Measurements from ENCODE around the gene ACSL5. TPM values are rescaled to one million over a fixed set of nuclear protein-coding genes. Genes with fewer than 3 reads are reported as not detected.
"Not testable (repeated sequence)": the region's sequence is repeated elsewhere in the genome, so short reads cannot be mapped to it uniquely, and the experiment has no call there.

Gene ACSL5
- total RNA-seq, 4 donors from 2014 or later, result 91.6 to 315 (median 178) TPM

GRCh38 chr10:112395809-112396530, 22.1 kb downstream of the ACSL5 start:
- H3K36me3 ChIP-seq, result peaks cover 0 to 28% (median 9%) of the 10 kb centered on the region in 4 donors
- intact Hi-C loops (cut with DNase I; ENCODE audit: low total_unique reads), result no loop called here
- DNase-seq, result no peak

GRCh38 chr10:112397592-112397991, 23.7 kb downstream of the ACSL5 start:
- Histone ChIP-seq H3K36me3 (peaks cover 0 to 28% (median 9%) of the 10 kb centered on the region in 4 donors), H3K27ac (no peak overlapping the region), H3K4me3 (no peak overlapping the region), H3K4me1 (peaks cover 0 to 59% (median 35%) of the 10 kb centered on the region in 4 donors), H3K27me3 (no peaks in the 10 kb centered on the region), H3K9me3 (no peaks in the 10 kb centered on the region)
- intact Hi-C loops (cut with DNase I; ENCODE audit: low total_unique reads) (no loop called here), in situ Hi-C loops (cut with MboI; ENCODE audit: low pct_ligation_motif_present in 1 of 4, low pct_unique_long_range_greater_than_20kb in 1 of 4, low sequenced_read_pairs in 3 of 4) (no loop called here)
- WGBS, 2 donors (ENCODE audit: low coverage in 1 of 2), result 92 to 93% methylated on average over 2 of the region's 2 CpGs
- no peak for TF ChIP-seq POLR2AphosphoS5 (IDR thresholded peaks at IDR 0.05)
- TF ChIP-seq CTCF (IDR thresholded peaks at IDR 0.05), result no peak
- TF ChIP-seq EP300 (IDR thresholded peaks at IDR 0.05; ENCODE audit: low read depth), result no peak
- no peak for TF ChIP-seq POLR2A (IDR thresholded peaks at IDR 0.05)
- DNase-seq, result no peak

More at GRCh38 chr10:112395809-112396530, 22.1 kb downstream of the ACSL5 start:
- WGBS, 2 donors (ENCODE audit: low coverage in 1 of 2), result 49 to 57% methylated on average over 5 of the region's 5 CpGs
- Histone ChIP-seq H3K4me3 (no peak overlapping the region), H3K27ac (peak overlapping the region in 3 of 4 donors; percentile 10 to 75 (median 28)), H3K27me3 (no peaks in the 10 kb centered on the region), H3K4me1 (peaks cover 0 to 56% (median 35%) of the 10 kb centered on the region in 4 donors), H3K9me3 (no peaks in the 10 kb centered on the region)
- TF ChIP-seq CTCF (IDR thresholded peaks at IDR 0.05) (no peak), POLR2AphosphoS5 (IDR thresholded peaks at IDR 0.05) (no peak), EP300 (IDR thresholded peaks at IDR 0.05; ENCODE audit: low read depth) (no peak), POLR2A (IDR thresholded peaks at IDR 0.05) (no peak)
- in situ Hi-C loops (cut with MboI; ENCODE audit: low pct_ligation_motif_present in 1 of 4, low pct_unique_long_range_greater_than_20kb in 1 of 4, low sequenced_read_pairs in 3 of 4), result no loop called here

- H3K27me3 ChIP-seq, result no peaks in the 10 kb centered on the region
- in situ Hi-C loops (cut with MboI; ENCODE audit: low pct_ligation_motif_present in 1 of 4, low pct_unique_long_range_greater_than_20kb in 1 of 4, low sequenced_read_pairs in 3 of 4), result no loop called here
- peaks cover 0 to 25% (median 5%) of the 10 kb centered on the region in 4 donors for H3K36me3 ChIP-seq
- no peaks in the 10 kb centered on the region for H3K9me3 ChIP-seq
- intact Hi-C loops (cut with DNase I; ENCODE audit: low total_unique reads), result no loop called here
- no peak overlapping the region for H3K4me3 ChIP-seq
- TF ChIP-seq POLR2A (IDR thresholded peaks at IDR 0.05) (no peak), POLR2AphosphoS5 (IDR thresholded peaks at IDR 0.05) (peak in 1 of 3 donors; percentile 63), EP300 (IDR thresholded peaks at IDR 0.05; ENCODE audit: low read depth) (no peak), CTCF (IDR thresholded peaks at IDR 0.05) (no peak)
- H3K4me1 ChIP-seq, result peaks cover 13 to 55% (median 21%) of the 10 kb centered on the region in 4 donors
- DNase-seq, result no peak
- peak overlapping the region; percentile 80 to 86 (median 84) for H3K27ac ChIP-seq
- WGBS, 2 donors (ENCODE audit: low coverage in 1 of 2), result 38 to 57% methylated on average over 2 of the region's 2 CpGs
Measured at GRCh38 chr10:112402917-112403316, 29.0 kb downstream of the ACSL5 start.

- no peak for DNase-seq
- Histone ChIP-seq H3K27me3 (no peaks in the 10 kb centered on the region), H3K4me1 (peaks cover 18 to 65% (median 25%) of the 10 kb centered on the region in 4 donors), H3K36me3 (peaks cover 0 to 14% (median 3%) of the 10 kb centered on the region in 4 donors), H3K27ac (peak overlapping the region; percentile 80 to 86 (median 84)), H3K9me3 (no peaks in the 10 kb centered on the region), H3K4me3 (no peak overlapping the region)
- TF ChIP-seq POLR2AphosphoS5 (IDR thresholded peaks at IDR 0.05), result no peak
- WGBS, 2 donors (ENCODE audit: low coverage in 1 of 2), result 58 to 62% methylated on average over 3 of the region's 3 CpGs
- intact Hi-C loops (cut with DNase I; ENCODE audit: low total_unique reads) (no loop called here), in situ Hi-C loops (cut with MboI; ENCODE audit: low pct_ligation_motif_present in 1 of 4, low pct_unique_long_range_greater_than_20kb in 1 of 4, low sequenced_read_pairs in 3 of 4) (no loop called here)
Measured at GRCh38 chr10:112404617-112405016, 30.7 kb downstream of the ACSL5 start.

GRCh38 chr10:112406806-112407205, 32.9 kb downstream of the ACSL5 start:
- in situ Hi-C loops (cut with MboI; ENCODE audit: low pct_ligation_motif_present in 1 of 4, low pct_unique_long_range_greater_than_20kb in 1 of 4, low sequenced_read_pairs in 3 of 4); H3K4me3 ChIP-seq; H3K27me3 ChIP-seq; DNase-seq; intact Hi-C loops (cut with DNase I; ENCODE audit: low total_unique reads); H3K9me3 ChIP-seq: not testable (repeated sequence)
- Histone ChIP-seq H3K4me1 (peaks cover 18 to 53% (median 24%) of the 10 kb centered on the region in 4 donors), H3K27ac (peak overlapping the region; percentile 47 to 75 (median 62)), H3K36me3 (peaks cover 0 to 12% (median 5%) of the 10 kb centered on the region in 4 donors)
- 80 to 100% methylated on average over 1 to 2 of the region's 2 CpGs for WGBS, 2 donors (ENCODE audit: low coverage in 1 of 2)

Data from transverse colon (tissue), 4 donors.